OCI-LY7 (cell line): ENCODE measurements around the gene ANKRD63. TPM values are rescaled to one million over a fixed set of nuclear protein-coding genes. Genes with fewer than 3 reads are reported as not detected.

ENCODE experiments used
- BruUV-seq: library from RNA; stranded (reverse); fragments of 400-500 nt; replicated peaks from 2 replicates; lab custom pipeline; 2021; lab: Mats Ljungman, UMichigan
- CTCF ChIA-PET: fragments of 300-600 bp; sonication (Branson Sonifier 250); formaldehyde crosslinking; loops from one replicate; lab custom pipeline; 2022; ENCODE audit warnings: antibody characterized with exemption; ENCODE audit not compliant: unreplicated experiment; lab: Charles Lee
- POLR2A ChIA-PET: fragments of 300-600 bp; sonication (Branson Sonifier 250); formaldehyde crosslinking; loops from one replicate; lab custom pipeline; 2022; ENCODE audit warnings: antibody characterized with exemption; lab: Charles Lee
- DNase-seq: peaks from one replicate; pipeline ENCODE4 v3.0.0-alpha.2; 2015; ENCODE audit warnings: low spot score
- H2AFZ ChIP-seq: fragments of 200-600 bp; sonication (generic), shearing (Covaris generic); 2 replicates; pipeline ENCODE4 v1.6.1; 2014; ENCODE audit warnings: mild to moderate bottlenecking, antibody characterized with exemption, low read length, moderate library complexity
- H3K27ac ChIP-seq: fragments of 200-600 bp; sonication (generic); 2 replicates; pipeline ENCODE4 v1.5.1; 2014; ENCODE audit warnings: mixed run types, low read depth, mild to moderate bottlenecking, moderate library complexity, low read length, inconsistent platforms; ENCODE audit not compliant: poor library complexity, severe bottlenecking
- H3K36me3 ChIP-seq: fragments of 200-600 bp; sonication (generic); 2 replicates; pipeline ENCODE4 v1.6.1; 2014; ENCODE audit warnings: mild to moderate bottlenecking, antibody characterized with exemption, low read length, moderate library complexity, mixed read lengths; ENCODE audit not compliant: insufficient read depth
- H3K4me1 ChIP-seq: fragments of 200-600 bp; sonication (generic); 2 replicates; pipeline ENCODE4 v1.5.1; 2014; ENCODE audit warnings: mild to moderate bottlenecking, low read length; ENCODE audit not compliant: insufficient read depth, poor library complexity, severe bottlenecking
- H3K4me2 ChIP-seq: fragments of 200-600 bp; sonication (generic); 2 replicates; pipeline ENCODE4 v1.6.1; 2014; ENCODE audit warnings: mild to moderate bottlenecking, low read length
- H3K4me3 ChIP-seq: fragments of 200-600 bp; sonication (generic); 2 replicates; pipeline ENCODE4 v1.5.1; 2014; ENCODE audit warnings: mild to moderate bottlenecking, low read depth, low read length; ENCODE audit not compliant: poor library complexity, severe bottlenecking
- H3K79me2 ChIP-seq: fragments of 200-600 bp; sonication (generic); 2 replicates; pipeline ENCODE4 v1.6.1; 2016; ENCODE audit warnings: low read depth, mild to moderate bottlenecking, low read length, moderate library complexity, mixed read lengths; ENCODE audit not compliant: insufficient read depth
- H3K9me2 ChIP-seq: fragments of 200-600 bp; sonication (generic); 2 replicates; pipeline ENCODE4 v1.6.1; 2016; ENCODE audit warnings: mild to moderate bottlenecking, low read length, mixed read lengths; ENCODE audit not compliant: insufficient read depth
- H3K9me3 ChIP-seq: fragments of 200-600 bp; sonication (generic); 2 replicates; pipeline ENCODE4 v1.6.1; 2014; ENCODE audit warnings: mild to moderate bottlenecking, mixed run types, low read length, mixed read lengths
- H4K20me1 ChIP-seq: fragments of 200-600 bp; sonication (generic); 2 replicates; pipeline ENCODE4 v1.6.1; 2014; ENCODE audit warnings: mild to moderate bottlenecking, antibody characterized with exemption, low read length, moderate library complexity, mixed read lengths; ENCODE audit not compliant: insufficient read depth
- CTCF ChIP-seq: fragments of 200-600 bp; sonication (generic); conservative IDR thresholded peaks from 2 replicates; pipeline ENCODE4 v1.5.1; 2014; ENCODE audit warnings: mild to moderate bottlenecking, antibody characterized with exemption, low read length, moderate library complexity, mixed read lengths
- EZH2phosphoT487 ChIP-seq: fragments of 200-600 bp; sonication (generic); IDR thresholded peaks from 2 replicates; pipeline ENCODE4 v1.6.1; 2018; ENCODE audit warnings: low read depth, borderline replicate concordance, mild to moderate bottlenecking, mixed run types, antibody characterized with exemption, low read length, moderate library complexity, mixed read lengths
- intact Hi-C: fragments of 100-400 bp; cut with micrococcal nuclease; formaldehyde crosslinking; loops from one replicate; pipeline ENCODE4 v1.10.0; 2022; ENCODE audit not compliant: unreplicated experiment
- total RNA-seq, 2 experiments: library from RNA; depleted of rRNA in 1 of 2; stranded (reverse); fragments of >200 nt in 1 of 2; shearing (Covaris generic) in 1 of 2; gene quantifications; 2 replicates each; pipeline ENCODE4 v1.2.3, GENCODE V29; 2014 to 2022

Gene ANKRD63
- total RNA-seq, 2 experiments from 2014 or later, result not detected

- POLR2A ChIA-PET, result no interaction called here
- BruUV-seq, result no TSS peak
- intact Hi-C loops, result no loop called here
Observed at GRCh38 chr15:40239693-40240618, 42.9 kb downstream of the ANKRD63 start.

DNA sequence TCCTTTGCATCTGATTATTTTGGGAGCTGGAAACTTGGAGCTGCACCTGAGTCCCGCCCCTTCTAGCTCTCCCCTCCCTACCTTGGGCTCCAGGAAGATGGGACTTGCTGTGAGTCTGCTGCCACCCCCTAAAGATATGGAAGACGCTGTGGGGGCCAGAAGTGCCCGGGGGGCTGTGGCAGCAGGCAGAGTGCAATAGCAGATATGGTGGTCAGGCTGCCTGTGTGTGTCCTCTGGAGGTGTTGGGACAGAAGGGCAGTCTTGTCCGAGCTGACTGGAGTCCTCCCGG is 43.5 kb downstream of the ANKRD63 start:
- Histone ChIP-seq H3K9me2 (no peaks in the 10 kb centered on the region), H2AFZ (no peak overlapping the region), H3K4me3 (peak overlapping the region; percentile 7), H4K20me1 (no peaks in the 10 kb centered on the region), H3K79me2 (no peaks in the 10 kb centered on the region), H3K4me2 (peak overlapping the region; percentile 42; the same call in 1 of the 2 replicates), H3K36me3 (no peaks in the 10 kb centered on the region), H3K27ac (no peak overlapping the region), H3K4me1 (peaks cover 25% of the 10 kb centered on the region), H3K9me3 (no peaks in the 10 kb centered on the region)
- POLR2A ChIA-PET, result no interaction called here
- no peak for DNase-seq
- no peak for TF ChIP-seq CTCF
- CTCF ChIA-PET, result no interaction called here
- intact Hi-C loops, result no loop called here
- BruUV-seq, result no TSS peak

More at GRCh38 chr15:40239693-40240618, 42.9 kb downstream of the ANKRD63 start:
- DNase-seq, result no peak
- no peaks in the 10 kb centered on the region for H3K9me2 ChIP-seq
- H3K9me3 ChIP-seq, result no peaks in the 10 kb centered on the region
- H3K4me2 ChIP-seq, result no peak overlapping the region
- TF ChIP-seq CTCF, result no peak
- TF ChIP-seq EZH2phosphoT487, result no peak
- H2AFZ ChIP-seq, result no peak overlapping the region
- CTCF ChIA-PET, result no interaction called here
- no peaks in the 10 kb centered on the region for H3K36me3 ChIP-seq
- H3K4me3 ChIP-seq, result no peak overlapping the region
- no peak overlapping the region for H3K27ac ChIP-seq
- no peaks in the 10 kb centered on the region for H4K20me1 ChIP-seq
- peaks cover 20% of the 10 kb centered on the region for H3K4me1 ChIP-seq
- H3K79me2 ChIP-seq, result no peaks in the 10 kb centered on the region
